SH-SY5Y (cell line): ENCODE results near the gene ARID3B.

ENCODE experiments used
- GATA2 ChIP-seq: IDR thresholded peaks from 2 replicates; pipeline ENCODE4 v1.6.1; 2011; ENCODE audit warnings: mild to moderate bottlenecking, low read depth, low read length
- GATA3 ChIP-seq: IDR thresholded peaks from 2 replicates; pipeline ENCODE4 v1.6.1; 2011; ENCODE audit warnings: low read depth, mild to moderate bottlenecking, low read length, moderate library complexity

- TF ChIP-seq GATA2 (no peak), GATA3 (no peak)
Measured at GRCh38 chr15:74523982-74524381, 17.0 kb upstream of the ARID3B start.
